Measurements from ENCODE around the gene DMRT1.
A peak's percentile ranks its signal among the peaks of the same experiment; 100 is the strongest.

The DMRT1 gene

DNA sequence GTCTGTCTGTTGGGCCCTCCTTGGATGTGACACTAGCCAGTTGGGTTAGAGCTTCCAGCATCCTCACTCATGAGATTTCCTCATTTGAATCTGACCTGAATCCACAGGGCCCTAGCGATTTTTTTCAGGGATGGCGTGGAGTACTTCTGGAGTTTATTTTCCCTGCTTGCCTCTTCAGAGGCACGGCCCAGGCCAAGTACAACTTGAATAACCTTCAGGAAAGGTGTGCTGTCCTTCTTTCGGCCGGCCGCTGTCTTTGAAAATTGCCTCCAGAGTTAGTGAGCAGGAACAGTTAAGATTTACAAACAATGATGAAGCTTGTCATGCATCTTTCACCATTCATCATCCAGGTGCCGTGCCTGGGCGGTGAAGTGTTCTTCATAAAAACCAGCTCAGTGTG, 85.5 kb downstream of the DMRT1 start:
- no peak for DNase-seq

DNA sequence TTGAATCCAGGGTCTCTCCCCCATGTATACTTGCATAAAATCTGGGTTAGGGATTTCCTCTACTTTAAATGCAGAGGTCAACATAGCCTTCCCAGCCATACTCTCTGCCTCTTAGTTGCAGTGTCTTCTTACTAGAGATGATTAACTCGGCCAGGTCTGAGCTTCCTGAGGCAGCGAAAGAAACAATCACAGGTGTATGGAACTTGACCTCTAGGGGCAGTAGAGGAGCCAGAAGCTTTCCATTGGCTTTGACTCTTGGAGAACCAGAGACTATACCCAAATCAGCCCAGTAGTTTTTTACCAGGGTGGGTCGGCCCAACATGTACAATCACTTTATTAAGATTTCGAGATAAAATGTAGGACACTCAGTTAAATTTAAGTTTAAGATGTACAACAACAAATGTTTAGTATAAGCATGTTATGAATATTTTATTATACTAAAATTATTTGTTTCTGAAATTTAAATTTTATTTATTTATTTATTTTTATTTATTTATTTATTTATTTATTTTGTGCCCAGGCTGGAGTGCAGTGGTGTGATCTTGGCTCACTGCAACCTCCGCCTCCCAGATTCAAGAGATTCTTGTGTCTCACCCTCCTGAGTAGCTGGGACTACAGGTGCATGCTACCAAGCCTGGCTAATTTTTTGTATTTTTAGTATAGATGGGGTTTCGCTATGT, 87.0 kb downstream of the DMRT1 start:
- no peak for DNase-seq

DNA sequence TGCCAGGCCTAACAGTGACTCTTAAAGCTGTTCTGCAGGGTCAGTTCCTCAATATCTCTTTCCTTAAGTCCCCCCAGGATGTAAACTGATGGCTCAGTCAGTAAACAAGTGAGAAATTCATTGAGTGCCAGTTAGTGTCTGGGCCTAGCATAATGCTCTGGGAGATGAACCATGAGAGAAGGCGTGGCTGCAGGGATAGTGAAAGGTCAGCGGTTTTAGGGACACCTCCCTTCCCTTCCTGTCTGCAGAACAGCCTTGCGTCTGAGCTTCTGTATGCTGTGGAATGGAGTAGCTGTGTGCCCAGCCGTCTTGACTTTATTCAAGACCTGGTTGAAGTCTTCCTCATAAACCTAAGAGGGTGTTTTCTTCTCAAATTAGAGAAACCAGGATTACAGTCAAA, 88.2 kb downstream of the DMRT1 start:
- no peak for DNase-seq

DNA sequence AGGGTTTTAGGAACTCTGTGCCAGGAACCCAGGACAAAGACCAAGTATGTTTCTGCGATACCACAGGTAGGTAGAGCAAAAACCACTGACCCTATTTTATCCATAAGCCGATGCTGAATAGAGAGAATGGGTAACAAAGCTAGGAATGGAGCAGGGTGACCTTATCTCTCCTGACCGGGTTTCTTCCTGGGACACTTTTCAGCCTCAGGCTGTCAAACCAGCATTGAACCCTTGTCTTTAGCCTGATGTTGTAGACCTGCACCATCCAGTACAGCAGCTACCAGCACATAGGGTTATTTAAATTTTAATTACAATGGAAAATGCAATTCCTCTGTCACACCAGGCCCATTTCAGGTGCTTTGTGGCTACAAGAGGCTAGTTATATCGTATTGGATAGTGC, 91.9 kb downstream of the DMRT1 start:
- DNase-seq, result no peak

DNA sequence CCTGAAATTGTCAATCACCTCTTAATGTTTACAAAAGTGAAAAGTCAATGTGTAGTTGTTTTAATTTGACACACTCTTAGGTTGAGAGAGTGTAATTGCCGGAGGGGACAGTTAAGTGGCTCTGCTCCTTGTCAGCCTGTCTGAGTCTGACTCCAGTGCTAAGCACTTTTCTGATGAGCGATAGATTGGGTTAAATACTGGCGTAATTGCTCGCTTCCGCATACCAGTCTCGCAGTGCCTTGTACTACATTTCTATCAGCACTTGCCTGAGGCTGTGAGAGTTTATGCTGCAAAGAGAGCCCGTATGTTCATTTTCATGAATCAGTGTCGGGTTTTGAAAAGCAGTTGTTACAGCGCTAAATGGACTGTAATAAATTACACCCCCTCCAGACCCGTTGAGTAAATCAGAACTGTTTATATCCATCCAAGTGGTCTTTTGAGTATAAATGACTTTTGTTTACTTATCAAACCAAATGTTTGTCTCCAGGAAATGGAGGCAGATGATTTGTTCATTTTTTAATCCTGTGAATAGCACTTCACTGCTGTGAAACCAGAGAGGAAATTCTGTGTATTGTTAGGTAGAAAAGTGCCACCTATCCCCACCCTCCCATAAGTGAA, 94.0 kb downstream of the DMRT1 start:
- DNase-seq, result no peak

DNA sequence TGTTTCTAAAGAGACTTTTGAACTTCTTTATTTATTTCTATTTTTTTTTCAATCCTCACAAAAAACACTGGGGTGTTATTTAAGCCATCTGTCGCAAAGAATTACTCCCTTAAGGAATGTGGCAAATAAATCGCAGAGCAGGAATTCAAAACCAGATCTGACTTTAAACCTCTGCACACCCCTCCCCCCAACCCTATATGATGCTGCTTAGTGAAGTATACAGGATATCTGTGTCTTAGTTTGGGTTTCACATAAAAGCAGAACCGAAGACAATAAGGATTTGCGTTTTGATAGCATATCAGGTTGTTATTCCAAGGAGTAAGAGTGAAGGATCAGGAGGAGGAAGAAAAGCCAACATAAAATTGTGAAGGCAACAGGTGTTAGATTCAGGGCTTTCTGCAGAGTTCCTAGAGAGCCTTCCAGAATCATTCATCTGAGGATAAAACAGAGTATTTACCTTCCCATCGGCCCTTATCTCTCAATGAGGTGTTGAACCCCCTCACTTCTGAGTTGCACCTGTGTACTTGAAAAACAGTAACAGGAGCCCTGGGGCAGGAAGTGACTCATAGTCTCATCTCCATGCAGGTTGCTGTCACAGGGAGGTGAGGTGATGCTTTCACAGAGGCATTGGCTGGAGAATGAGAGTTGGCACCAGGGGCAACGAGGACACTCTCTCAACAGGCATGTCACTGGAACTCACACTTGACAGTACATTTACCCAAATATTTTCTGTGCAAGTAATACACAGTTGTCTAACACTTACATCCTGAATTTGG, 101.5 kb downstream of the DMRT1 start:
- DNase-seq, result no peak

DNA sequence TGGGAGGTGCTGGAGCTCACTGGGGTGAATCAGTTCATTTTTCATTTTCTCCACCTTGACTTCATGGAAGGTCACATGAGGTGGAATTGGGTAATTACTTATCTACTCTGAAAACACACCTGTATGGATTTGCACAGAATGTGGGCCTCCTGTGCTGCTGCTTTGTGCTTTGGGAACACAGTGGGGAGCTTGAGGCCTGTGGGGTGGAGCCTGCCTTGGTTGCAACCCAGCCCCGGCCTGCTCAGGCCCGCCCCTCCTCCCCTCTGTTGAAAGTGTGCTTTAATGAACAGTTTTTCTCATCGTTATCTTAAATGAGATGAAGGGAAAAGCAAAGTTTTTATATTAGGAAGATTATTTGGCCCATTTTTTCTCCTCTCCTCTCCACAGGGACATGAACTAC, 106.5 kb downstream of the DMRT1 start:
- no peak for DNase-seq

DNA sequence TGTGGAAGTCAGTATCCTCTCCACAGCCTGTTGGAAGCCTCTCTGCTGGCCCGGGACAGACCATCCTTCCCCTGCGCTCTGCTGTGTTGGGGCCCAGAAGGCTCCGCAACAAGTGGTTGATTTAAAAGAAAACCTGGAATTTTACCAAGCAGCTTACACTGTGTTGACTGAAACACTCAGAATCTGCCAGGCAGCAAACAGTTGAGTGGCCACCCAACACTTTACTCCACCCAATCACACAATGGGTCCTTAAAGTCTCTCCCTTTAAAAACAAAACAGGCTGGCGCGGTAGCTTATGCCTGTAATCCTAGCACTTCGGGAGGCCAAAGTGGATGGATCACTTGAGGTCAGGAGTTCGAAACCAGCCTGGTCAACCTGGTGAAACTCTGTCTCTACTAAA, 107.0 kb downstream of the DMRT1 start:
- DNase-seq, result no peak

DNA sequence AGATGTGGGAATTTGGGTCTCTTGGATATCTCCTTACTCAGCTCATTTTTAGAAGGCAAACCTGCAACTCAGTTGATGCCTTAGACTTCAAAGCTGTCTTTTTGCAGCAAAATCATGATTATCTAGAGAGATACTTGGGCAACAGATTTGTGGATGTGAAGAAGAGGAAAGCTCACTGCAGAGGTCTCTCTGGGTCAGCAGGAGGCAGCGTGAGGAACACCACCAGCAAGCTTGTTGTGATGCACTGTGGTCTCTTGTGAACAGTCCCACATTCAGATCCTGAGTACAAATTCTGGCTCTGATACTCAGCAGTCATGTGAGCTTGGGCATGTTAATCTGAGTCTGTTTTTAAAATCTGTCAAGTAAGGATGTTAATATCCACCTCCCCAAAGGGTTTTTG, 108.6 kb downstream of the DMRT1 start:
- no peak for DNase-seq

DNA sequence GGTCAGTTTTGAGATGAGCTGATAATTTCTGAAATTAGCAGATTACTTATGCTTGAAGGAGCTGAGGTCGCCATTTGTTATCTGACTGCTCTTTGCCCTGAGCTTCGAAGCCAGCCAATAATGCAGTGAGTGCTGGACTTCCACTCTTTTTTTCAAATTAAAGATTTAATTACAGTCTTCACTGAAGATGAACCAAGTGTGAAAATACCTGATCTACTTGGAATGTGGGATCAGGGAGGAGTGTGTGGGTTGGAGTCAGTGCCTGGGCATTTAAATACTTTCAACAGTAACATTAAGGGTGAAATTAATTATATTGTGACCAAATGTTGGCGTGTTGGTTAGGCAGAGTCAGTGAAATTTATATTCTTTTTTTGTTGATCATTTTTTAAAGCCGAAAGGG, 111.0 kb downstream of the DMRT1 start:
- no peak for DNase-seq

DNA sequence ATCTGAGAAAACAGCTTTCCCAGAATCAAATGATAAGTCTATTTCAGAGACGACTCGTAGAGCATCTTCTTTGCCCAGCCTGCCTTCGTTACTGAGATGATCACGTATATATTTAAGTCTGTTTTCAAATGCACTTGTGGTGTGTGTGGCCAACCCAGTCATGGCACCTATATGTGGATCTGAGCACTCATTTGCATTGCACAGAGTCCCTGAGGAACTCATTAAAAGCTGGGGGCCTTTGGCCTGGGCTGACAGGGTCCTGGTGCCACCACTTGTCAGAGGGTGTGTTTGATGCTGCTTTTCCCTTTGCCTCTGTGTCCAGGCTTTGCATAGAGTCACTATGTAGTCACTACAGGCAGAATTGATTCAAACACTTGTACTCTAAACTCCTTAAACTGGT, 117.6 kb downstream of the DMRT1 start:
- DNase-seq, result no peak

DNA sequence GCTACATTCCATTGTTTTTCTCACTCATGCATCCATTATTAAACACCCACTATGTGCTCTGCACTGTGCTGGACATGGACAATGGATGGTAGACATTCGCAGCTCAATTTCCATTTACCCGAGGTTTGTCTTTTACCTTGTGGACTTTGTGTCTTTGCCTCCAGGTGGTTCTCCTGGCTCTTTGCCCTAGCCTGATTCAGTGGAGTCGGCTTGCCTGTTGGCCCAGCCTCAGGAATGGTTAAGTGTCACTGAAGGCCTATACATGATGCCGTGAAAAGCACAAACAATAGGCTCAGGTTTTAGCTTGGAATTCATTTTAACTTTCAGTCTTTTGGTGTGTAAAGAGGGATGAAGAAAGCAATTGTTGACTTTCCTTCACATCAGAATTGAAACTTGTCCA, 118.4 kb downstream of the DMRT1 start:
- no peak for DNase-seq

DNA sequence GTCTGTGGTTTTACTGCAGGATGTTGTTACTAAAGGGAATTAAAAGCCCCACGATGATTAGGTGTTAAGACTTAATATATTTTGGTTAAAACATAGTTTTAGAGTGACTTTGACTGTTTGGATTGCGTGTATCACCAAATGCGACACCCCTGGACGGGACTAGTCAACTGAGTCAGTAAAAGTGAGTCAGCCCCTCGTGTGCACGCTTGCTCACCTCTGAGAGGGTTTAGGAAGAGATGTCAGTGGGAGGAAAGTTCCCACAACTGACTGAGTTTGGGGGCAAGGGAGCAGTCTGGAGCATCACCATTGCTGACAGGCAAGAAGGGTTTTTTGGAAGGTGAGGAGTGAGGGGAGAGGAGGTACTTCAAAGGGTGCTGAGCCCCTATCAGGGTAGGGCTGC, 120.5 kb downstream of the DMRT1 start:
- DNase-seq, result no peak

DNA sequence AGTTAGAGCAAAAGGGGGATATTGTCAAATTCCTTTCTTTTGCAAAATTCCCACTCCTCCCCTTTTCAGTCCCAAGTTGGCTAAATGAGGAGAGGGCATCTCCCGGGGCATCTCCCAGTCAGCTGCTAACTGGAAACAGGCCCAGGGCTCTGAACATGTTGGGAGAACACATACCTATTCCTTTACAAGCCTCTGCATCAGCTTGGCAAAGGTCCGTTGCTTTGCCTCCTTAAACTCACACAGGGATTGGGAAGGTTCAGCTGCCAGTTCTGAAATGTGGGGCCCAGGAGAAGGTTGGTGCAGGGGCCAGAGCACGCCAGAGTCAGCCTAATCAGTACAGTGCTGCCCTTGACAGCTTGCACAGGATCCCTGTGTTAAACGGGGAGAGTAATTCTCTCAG, 124.0 kb downstream of the DMRT1 start:
- DNase-seq, result no peak

DNA sequence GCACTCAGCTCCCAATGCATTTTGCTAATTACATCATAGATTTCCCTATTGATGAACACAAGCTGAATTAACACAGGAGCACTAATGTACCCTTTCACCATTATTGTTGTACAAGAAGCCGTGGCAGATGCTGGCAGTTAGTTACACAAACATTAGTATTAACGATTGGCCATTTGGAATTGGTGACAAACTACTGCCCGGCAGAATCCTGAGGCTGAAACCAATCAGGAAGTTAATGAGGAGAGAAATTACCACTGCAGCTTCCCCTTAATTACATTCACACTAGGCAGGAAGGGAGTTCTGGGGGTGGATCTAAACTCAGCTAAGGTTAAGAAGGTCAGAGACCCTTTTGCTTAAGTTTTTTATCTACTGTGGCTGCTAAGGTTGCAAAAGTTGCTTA, 125.4 kb downstream of the DMRT1 start:
- DNase-seq, result no peak

DNA sequence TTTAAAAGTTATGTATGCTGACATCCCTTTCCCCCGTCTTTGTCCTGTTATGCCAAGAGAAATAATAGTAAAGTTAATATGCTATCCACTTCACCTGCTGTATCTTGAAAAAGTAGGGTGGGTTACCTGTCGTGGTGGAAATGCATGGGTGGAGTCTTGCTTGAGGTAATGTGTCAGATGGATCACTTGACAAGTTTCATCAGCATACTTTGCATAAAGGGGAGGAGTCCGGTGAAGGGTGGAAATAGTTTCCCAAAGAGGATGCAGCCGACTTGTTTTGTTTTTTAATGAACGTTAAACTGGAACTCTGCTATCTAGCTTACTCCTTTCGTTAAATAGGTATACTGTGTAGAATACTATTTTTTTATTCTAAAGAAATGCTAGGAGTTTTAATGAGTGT, 125.9 kb downstream of the DMRT1 start:
- no peak for DNase-seq

DNA sequence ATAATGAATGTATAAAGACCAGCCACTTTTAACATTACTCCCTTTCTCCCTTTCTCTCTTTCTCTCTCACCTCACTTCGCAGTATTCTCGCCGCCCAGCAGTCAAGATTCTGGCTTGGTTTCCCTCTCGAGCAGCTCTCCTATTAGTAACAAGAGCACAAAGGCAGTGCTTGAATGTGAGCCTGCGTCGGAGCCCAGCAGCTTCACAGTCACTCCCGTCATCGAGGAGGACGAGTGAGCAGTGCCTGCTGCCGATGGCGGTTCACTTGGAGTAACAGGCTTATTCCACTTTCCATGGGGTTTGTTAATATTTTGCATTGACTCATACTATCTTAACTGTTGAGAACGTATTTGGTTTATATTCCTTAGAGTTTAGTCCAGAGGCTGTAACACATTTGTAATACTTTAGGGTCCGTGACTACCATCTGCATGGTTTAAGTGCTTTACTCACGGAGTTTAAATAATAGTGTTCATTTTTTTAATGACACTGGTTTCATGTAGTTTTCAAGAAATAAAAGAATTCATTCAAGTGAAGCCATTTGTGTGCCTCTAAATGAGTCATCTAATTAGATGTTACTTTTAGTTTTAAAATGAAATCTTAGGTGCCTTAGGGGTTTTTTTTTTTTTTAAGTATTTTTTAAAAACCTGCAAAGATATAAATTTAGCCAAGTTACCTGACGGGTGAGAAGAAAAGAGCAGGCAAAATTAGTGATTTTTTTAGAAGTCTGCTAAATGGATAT, 126.6 kb downstream of the DMRT1 start:
- DNase-seq, result no peak

DNA sequence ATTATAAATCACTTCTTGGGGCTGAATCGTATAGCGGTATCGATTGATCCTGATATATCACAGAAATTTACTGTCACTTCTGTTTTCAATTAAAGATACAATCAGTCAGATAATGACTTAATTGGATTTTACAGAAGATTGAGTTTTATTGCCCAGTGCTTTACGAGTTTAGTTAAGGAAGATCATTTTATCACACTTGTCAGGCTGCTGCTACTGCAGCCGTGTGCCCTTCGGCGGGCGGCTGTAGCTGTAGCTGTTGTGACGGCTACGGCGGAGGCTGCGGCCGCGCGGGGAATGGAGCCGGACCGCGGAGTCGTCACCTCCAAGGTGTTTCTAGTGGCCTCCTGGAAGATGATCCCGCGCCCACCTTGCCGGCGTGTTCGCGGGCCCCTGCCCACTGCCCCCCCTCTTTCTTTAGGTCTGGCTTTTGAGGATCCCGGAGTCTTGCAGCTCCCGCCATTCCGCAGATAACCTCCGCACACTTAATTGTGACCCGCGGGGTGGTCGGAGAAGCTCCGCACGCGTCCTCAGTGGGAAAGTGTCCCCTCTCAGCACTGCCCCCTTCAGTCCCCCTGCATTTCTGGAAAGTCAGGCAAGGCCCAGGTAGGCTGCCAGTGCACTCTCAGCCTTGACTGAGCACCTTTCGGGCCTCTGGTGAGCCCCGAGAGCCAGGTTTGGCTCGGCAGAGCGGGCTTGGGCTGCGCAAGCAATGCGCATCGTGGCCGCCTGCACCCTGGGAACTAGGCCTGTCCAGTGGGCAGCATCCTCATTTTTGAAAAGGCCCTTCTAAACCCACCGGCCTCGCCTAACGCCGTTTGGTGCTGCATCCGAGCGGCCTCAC, 128.0 kb downstream of the DMRT1 start:
- DNase-seq, result no peak

DNA sequence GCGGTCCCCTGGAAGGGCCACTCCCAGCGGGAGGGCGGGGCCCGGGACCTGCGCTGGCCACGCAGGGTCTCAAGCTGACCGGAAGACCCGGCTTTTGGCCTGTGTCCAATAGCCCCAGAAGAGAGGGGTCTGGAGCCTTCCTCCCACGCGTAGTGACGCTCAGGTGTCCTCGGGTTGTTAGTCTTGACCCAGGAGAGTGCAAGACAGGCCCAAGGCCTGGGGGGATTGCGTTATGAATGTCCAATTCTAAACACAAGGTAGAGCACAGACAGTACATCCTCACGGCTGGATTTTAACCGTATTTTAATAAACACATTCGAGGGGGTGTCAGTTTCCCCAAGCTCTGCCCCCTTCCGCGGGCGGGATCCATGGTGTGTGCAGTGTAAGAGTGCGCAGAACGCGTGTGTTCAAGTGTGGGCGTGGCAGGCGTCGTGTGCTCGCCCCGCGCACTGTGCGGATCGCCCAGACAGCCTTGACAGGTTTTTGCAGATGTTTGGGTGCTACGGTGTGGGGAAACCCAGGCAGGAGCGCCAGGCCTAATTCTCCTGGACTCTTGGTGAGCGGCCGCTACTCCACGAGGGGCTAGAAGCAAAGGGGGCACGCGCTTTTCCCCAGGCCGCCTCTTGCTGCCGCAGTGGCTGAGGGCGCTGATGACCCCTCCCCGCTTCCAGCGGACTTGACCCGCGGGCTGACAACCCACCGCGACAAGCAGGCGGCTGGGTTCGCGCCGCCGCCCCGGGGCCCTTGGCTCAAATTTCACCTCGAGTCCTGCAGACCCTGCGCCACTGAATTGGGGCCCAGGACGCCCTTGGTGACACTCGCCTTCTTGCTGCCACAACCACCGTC, 128.9 kb downstream of the DMRT1 start:
- no peak for DNase-seq

DNA sequence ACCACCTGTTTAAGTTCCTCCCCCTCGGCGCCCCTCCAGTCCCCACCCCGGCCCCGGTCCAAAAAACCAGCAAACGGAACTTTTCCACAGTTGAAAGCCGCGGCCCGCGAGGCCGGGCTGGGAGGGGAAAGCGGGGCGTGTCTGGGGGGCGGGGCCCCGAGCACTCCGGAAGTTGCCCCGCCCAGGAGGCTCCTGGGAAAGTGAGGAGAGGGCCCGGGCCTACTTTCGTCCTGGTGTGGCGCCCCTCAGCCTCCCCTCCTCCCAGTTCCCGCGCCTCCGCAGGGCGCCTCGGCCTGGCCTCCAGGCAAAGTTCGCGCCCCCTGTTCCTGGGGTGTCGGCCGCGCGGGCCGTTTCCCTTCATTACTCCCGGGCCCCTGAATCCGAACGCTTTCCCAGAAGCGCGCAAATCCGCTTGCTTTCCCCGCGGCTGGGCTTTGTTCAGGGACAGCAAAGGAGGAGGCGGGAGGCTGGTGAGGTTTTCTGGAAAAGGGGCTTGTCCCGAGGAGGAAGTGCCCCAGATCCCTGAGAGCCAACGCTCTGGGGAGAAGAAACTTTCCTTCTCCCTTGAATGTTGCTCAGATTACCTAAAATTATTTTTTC, 130.5 kb downstream of the DMRT1 start:
- peak; percentile 56 for DNase-seq

Data from left hindlimb (tissue), 1 donor.